HG03108 (cell line): ENCODE results near the gene METTL8.
"Not testable (repeated sequence)": the region's sequence is repeated elsewhere in the genome, so short reads cannot be mapped to it uniquely, and the experiment has no call there.

Source experiments
- ATAC-seq: cut with Tn5 transposase; IDR thresholded peaks from one replicate; pipeline ENCODE4 v1.9.1; 2021; ENCODE audit warnings: moderate library complexity; ENCODE audit not compliant: unreplicated experiment

METTL8 gene

GRCh38 chr2:171402906-171403580 lies 30.7 kb downstream of the METTL8 start:
- ATAC-seq: no peak

- ATAC-seq: no peak
Measured at GRCh38 chr2:171401947-171402346, 31.8 kb downstream of the METTL8 start.

GRCh38 chr2:171400395-171400794 lies 33.4 kb downstream of the METTL8 start:
- ATAC-seq: no peak

- no peak for ATAC-seq
Measured at GRCh38 chr2:171399292-171399691, 34.5 kb downstream of the METTL8 start.

- ATAC-seq: no peak
Measured at GRCh38 chr2:171394164-171394740, 39.5 kb downstream of the METTL8 start.

GRCh38 chr2:171393487-171393886 lies 40.3 kb downstream of the METTL8 start:
- ATAC-seq: no peak

- ATAC-seq: no peak
Measured at GRCh38 chr2:171391532-171391931, 42.3 kb downstream of the METTL8 start.

GRCh38 chr2:171390941-171391516 lies 42.8 kb downstream of the METTL8 start:
- ATAC-seq: no peak

- ATAC-seq: no peak
Measured at GRCh38 chr2:171389780-171390179, 44.0 kb downstream of the METTL8 start.

- ATAC-seq: peak; percentile 61
Measured at GRCh38 chr2:171389325-171389724, 44.5 kb downstream of the METTL8 start.

- ATAC-seq: no peak
Measured at GRCh38 chr2:171387052-171387451, 46.7 kb downstream of the METTL8 start.

- ATAC-seq: no peak
Measured at GRCh38 chr2:171386627-171387026, 47.2 kb downstream of the METTL8 start.

- ATAC-seq: no peak
Measured at GRCh38 chr2:171383134-171383533, 50.7 kb downstream of the METTL8 start.

GRCh38 chr2:171382175-171382574 lies 51.6 kb downstream of the METTL8 start:
- ATAC-seq: not testable (repeated sequence)

GRCh38 chr2:171377852-171378251 lies 55.9 kb downstream of the METTL8 start:
- not testable (repeated sequence) for ATAC-seq

- ATAC-seq: no peak
Measured at GRCh38 chr2:171367692-171368091, 66.1 kb downstream of the METTL8 start.

- no peak for ATAC-seq
Measured at GRCh38 chr2:171365778-171366177, 68.0 kb downstream of the METTL8 start.

GRCh38 chr2:171365232-171365631 lies 68.6 kb downstream of the METTL8 start:
- no peak for ATAC-seq

- no peak for ATAC-seq
Measured at GRCh38 chr2:171362396-171362795, 71.4 kb downstream of the METTL8 start.

- no peak for ATAC-seq
Measured at GRCh38 chr2:171360905-171361304, 72.9 kb downstream of the METTL8 start.

- ATAC-seq: not testable (repeated sequence)
Measured at GRCh38 chr2:171353746-171354145, 80.0 kb downstream of the METTL8 start.

GRCh38 chr2:171348056-171348455 lies 85.7 kb downstream of the METTL8 start:
- no peak for ATAC-seq
